ENCODE results near the gene ARL11.

ARL11 gene

DNA sequence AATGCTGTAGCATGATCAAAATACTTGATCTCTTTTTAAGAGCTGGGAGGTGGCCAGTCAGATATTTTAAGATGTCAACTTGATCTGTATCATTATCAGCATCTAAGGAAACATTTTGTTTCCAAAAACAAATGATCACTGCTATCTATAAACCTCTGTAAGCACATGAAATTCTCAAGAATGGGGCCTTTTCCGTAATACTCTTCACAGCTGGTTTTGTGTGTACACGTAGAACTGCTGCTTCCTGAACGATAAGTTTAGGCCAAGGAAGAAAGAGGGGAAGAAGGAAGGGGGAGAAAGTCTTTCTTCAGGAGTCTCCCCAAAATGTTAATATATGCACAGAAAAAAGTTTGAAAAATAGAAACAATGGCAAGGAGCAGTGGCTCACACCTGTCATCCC lies 25.7 kb downstream of the ARL11 start:
- no peak for DNase-seq (ENCODE audit: extremely low read depth, low read depth)
- TF ChIP-seq, protein P1, sequence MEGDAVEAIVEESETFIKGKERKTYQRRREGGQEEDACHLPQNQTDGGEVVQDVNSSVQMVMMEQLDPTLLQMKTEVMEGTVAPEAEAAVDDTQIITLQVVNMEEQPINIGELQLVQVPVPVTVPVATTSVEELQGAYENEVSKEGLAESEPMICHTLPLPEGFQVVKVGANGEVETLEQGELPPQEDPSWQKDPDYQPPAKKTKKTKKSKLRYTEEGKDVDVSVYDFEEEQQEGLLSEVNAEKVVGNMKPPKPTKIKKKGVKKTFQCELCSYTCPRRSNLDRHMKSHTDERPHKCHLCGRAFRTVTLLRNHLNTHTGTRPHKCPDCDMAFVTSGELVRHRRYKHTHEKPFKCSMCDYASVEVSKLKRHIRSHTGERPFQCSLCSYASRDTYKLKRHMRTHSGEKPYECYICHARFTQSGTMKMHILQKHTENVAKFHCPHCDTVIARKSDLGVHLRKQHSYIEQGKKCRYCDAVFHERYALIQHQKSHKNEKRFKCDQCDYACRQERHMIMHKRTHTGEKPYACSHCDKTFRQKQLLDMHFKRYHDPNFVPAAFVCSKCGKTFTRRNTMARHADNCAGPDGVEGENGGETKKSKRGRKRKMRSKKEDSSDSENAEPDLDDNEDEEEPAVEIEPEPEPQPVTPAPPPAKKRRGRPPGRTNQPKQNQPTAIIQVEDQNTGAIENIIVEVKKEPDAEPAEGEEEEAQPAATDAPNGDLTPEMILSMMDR (IDR thresholded peaks at IDR 0.05; ENCODE audit: low read depth, low read length, missing control alignments): no peak
- H3K4me3 ChIP-seq (replicated peaks; ENCODE audit: low read depth, low read length): no peak overlapping the region

DNA sequence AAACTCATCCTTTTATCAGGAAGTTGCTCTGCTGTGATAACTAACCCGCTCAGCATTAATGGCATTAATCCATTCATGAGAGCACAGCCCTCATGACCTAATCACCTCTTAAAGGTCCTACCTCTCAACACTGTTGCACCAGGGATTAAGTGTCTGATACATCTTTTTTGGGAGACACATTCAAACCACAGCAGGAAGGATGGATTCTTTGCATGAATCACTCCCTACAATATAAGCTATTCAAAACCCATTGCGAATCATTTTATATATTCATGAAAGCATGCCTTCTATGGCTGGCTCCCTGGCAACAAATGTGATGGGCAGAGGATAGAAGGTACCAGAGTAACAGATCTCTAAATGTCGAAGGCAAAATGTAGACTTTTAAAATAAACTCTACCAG lies 27.6 kb downstream of the ARL11 start:
- H3K4me3 ChIP-seq (replicated peaks; ENCODE audit: low read depth, low read length): no peak overlapping the region
- DNase-seq (ENCODE audit: extremely low read depth, low read depth): no peak
- TF ChIP-seq, protein P1 (IDR thresholded peaks at IDR 0.05; ENCODE audit: low read depth, low read length, missing control alignments): no peak

DNA sequence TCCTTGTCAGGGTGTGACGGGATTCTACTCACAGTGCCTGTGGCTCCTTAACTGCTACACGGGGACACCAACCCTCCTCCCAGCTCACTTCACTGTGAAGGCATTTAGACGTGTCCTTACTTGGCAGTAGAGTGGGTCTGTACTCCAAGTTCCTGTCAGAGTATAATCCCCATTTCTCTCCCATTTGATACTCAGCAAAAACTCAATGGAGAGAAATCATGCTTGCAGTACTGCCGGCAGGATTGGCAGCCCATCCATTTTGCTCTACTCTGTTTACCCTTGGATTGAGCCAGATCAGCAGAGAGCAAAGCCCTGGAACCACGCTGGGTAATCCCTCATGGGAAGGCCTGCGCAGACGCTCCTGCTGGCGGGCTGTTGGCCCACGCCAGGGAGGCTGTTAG lies 28.9 kb downstream of the ARL11 start:
- DNase-seq (ENCODE audit: extremely low read depth, low read depth): no peak
- no peak overlapping the region for H3K4me3 ChIP-seq (replicated peaks; ENCODE audit: low read depth, low read length)
- TF ChIP-seq, protein P1 (IDR thresholded peaks at IDR 0.05; ENCODE audit: low read depth, low read length, missing control alignments): no peak

GRCh38 chr13:49664606-49665005 lies 36.3 kb downstream of the ARL11 start:
- no peak overlapping the region for H3K4me3 ChIP-seq (replicated peaks; ENCODE audit: low read depth, low read length)
- DNase-seq (ENCODE audit: extremely low read depth, low read depth): no peak
- TF ChIP-seq, protein P1 (IDR thresholded peaks at IDR 0.05; ENCODE audit: low read depth, low read length, missing control alignments): no peak

GRCh38 chr13:49667773-49668172 lies 39.5 kb downstream of the ARL11 start:
- H3K4me3 ChIP-seq (replicated peaks; ENCODE audit: low read depth, low read length): no peak overlapping the region
- DNase-seq (ENCODE audit: extremely low read depth, low read depth): no peak
- TF ChIP-seq, protein P1 (IDR thresholded peaks at IDR 0.05; ENCODE audit: low read depth, low read length, missing control alignments): no peak

- TF ChIP-seq, protein P1 (IDR thresholded peaks at IDR 0.05; ENCODE audit: low read depth, low read length, missing control alignments): peak; percentile 55
- no peak overlapping the region for H3K4me3 ChIP-seq (replicated peaks; ENCODE audit: low read depth, low read length)
- peak; percentile 33 for DNase-seq (ENCODE audit: extremely low read depth, low read depth)
Measured at GRCh38 chr13:49669735-49670309, 41.5 kb downstream of the ARL11 start.

DNA sequence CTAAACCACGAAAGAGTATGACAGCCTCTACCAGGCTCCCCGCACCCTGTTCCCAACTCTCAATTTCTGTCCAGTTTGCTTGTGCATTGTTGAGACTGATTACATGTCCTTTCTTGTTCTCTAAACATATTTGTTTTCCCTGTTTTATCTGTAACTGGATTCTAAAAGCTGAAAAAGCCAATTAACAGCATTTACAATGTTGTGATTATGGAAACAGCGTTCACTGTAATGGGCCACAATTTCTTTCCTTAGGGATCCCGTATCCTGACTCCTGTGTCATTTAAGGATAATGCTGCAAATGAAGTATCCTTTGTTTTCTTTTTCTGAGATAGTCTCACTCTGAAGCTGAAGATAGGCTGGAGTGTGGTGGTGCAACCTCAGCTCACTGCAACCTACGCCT lies 42.5 kb downstream of the ARL11 start:
- DNase-seq (ENCODE audit: extremely low read depth, low read depth): no peak
- no peak overlapping the region for H3K4me3 ChIP-seq (replicated peaks; ENCODE audit: low read depth, low read length)
- TF ChIP-seq, protein P1 (IDR thresholded peaks at IDR 0.05; ENCODE audit: low read depth, low read length, missing control alignments): no peak

All from HFF-Myc (cell line).